Mesenchymal stem cell (in vitro differentiated cells and primary cell): ENCODE measurements around the gene ZFP69B.

Experiments used
- DNase-seq: peaks from one replicate; pipeline ENCODE4 v3.0.0-alpha.2; 2013
- H2AFZ ChIP-seq: one replicate; pipeline ENCODE4 v1.6.1; 2013; ENCODE audit warnings: low read depth, mild to moderate bottlenecking, control low read depth, inconsistent platforms, low read length, moderate library complexity
- H2AK5ac ChIP-seq: 2 replicates; pipeline ENCODE4 v1.6.1; 2013; ENCODE audit warnings: low read length, moderate library complexity, mild to moderate bottlenecking, inconsistent platforms; ENCODE audit not compliant: severe bottlenecking
- H2BK120ac ChIP-seq: one replicate; pipeline ENCODE4 v1.6.1; 2013; ENCODE audit warnings: low read depth, mild to moderate bottlenecking, inconsistent platforms, low read length, moderate library complexity
- H2BK12ac ChIP-seq, 2 experiments: one replicate each; pipeline ENCODE4 v1.6.1; 2013; ENCODE audit warnings: inconsistent platforms in 2 of 2, low read length in 2 of 2, mild to moderate bottlenecking in 2 of 2, moderate library complexity in 2 of 2, control low read depth in 1 of 2
- H2BK15ac ChIP-seq: one replicate; pipeline ENCODE4 v1.6.1; 2013; ENCODE audit warnings: mild to moderate bottlenecking, low read depth, inconsistent platforms; ENCODE audit not compliant: poor library complexity, severe bottlenecking
- H2BK5ac ChIP-seq: 2 replicates; pipeline ENCODE4 v1.6.1; 2013; ENCODE audit warnings: low read depth, mild to moderate bottlenecking, low read length, control low read depth, inconsistent platforms; ENCODE audit not compliant: poor library complexity, severe bottlenecking
- H3K14ac ChIP-seq, 2 experiments: one replicate each; pipeline ENCODE4 v1.6.1; 2013; ENCODE audit warnings: inconsistent platforms in 2 of 2, low read length in 2 of 2, control low read depth in 1 of 2, mild to moderate bottlenecking in 1 of 2, moderate library complexity in 1 of 2
- H3K18ac ChIP-seq, 2 experiments: one replicate each; pipeline ENCODE4 v1.6.1; 2013; ENCODE audit warnings: inconsistent platforms in 2 of 2, low read length in 2 of 2, control low read depth in 1 of 2, low read depth in 1 of 2, mild to moderate bottlenecking in 1 of 2
- H3K23ac ChIP-seq, 2 experiments: one replicate each; pipeline ENCODE4 v1.6.1; 2013; ENCODE audit warnings: inconsistent platforms in 2 of 2, low read length in 2 of 2, mild to moderate bottlenecking in 2 of 2, moderate library complexity in 2 of 2, control low read depth in 1 of 2
- H3K27ac ChIP-seq: 2 replicates; pipeline ENCODE4 v1.5.1; 2013; ENCODE audit warnings: mild to moderate bottlenecking, moderate library complexity, low read length, control low read depth, inconsistent platforms; ENCODE audit not compliant: poor library complexity, severe bottlenecking
- H3K27me3 ChIP-seq, 2 experiments: 2 replicates each; pipeline versions ENCODE4 v1.6.1 to v1.7.0; 2013; ENCODE audit warnings: low read length in 2 of 2, mild to moderate bottlenecking in 2 of 2, moderate library complexity in 2 of 2, control low read depth in 1 of 2, inconsistent platforms in 1 of 2; ENCODE audit not compliant: control insufficient read depth in 1 of 2, insufficient read depth in 1 of 2
- H3K36me3 ChIP-seq, 2 experiments: 2 replicates each; pipeline versions ENCODE4 v1.6.1 to v1.7.0; 2013; ENCODE audit warnings: low read length in 2 of 2, control low read depth in 1 of 2, inconsistent platforms in 1 of 2, low read depth in 1 of 2, mild to moderate bottlenecking in 1 of 2; ENCODE audit not compliant: insufficient read depth in 2 of 2, control insufficient read depth in 1 of 2
- H3K4ac ChIP-seq, 2 experiments: one replicate each; pipeline ENCODE4 v1.6.1; 2013; ENCODE audit warnings: inconsistent platforms in 2 of 2, low read length in 2 of 2, mild to moderate bottlenecking in 2 of 2, moderate library complexity in 2 of 2, control low read depth in 1 of 2, low read depth in 1 of 2
- H3K4me1 ChIP-seq: 2 replicates; pipeline ENCODE4 v1.6.1; 2013; ENCODE audit warnings: low read depth, low read length, control low read depth; ENCODE audit not compliant: control insufficient read depth, insufficient read depth
- H3K4me2 ChIP-seq: 2 replicates; pipeline ENCODE4 v1.6.1; 2013; ENCODE audit warnings: low read length, mild to moderate bottlenecking, inconsistent platforms; ENCODE audit not compliant: poor library complexity, severe bottlenecking
- H3K4me3 ChIP-seq, 2 experiments: 2 replicates each; pipeline versions ENCODE4 v1.5.1 to v1.7.0; 2013; ENCODE audit warnings: low read length in 2 of 2, mild to moderate bottlenecking in 2 of 2, control low read depth in 1 of 2, low read depth in 1 of 2; ENCODE audit not compliant: insufficient read depth in 1 of 2
- H3K79me1 ChIP-seq: replicated peaks from 2 replicates; pipeline ENCODE4 v1.6.1; 2013; ENCODE audit warnings: mild to moderate bottlenecking, control low read depth, low read length, inconsistent platforms; ENCODE audit not compliant: poor library complexity, severe bottlenecking
- H3K9ac ChIP-seq: 2 replicates; pipeline ENCODE4 v1.7.0; 2013; ENCODE audit warnings: mild to moderate bottlenecking, low read length, moderate library complexity
- H3K9me3 ChIP-seq: 2 replicates; pipeline ENCODE4 v1.7.0; 2013; ENCODE audit warnings: mild to moderate bottlenecking, low read length; ENCODE audit not compliant: control insufficient read depth
- H4K8ac ChIP-seq: one replicate; pipeline ENCODE4 v1.6.1; 2013; ENCODE audit warnings: inconsistent platforms, mild to moderate bottlenecking, low read length, moderate library complexity
- H4K91ac ChIP-seq: one replicate; pipeline ENCODE4 v1.6.1; 2013; ENCODE audit warnings: mild to moderate bottlenecking, low read length, inconsistent platforms
- WGBS: methylation state at CpG from one replicate; pipeline ENCODE4 v1.1.7; 2013; ENCODE audit warnings: mixed read lengths; 5-methylcytosine and 5-hydroxymethylcytosine counted together

ZFP69B gene

DNA sequence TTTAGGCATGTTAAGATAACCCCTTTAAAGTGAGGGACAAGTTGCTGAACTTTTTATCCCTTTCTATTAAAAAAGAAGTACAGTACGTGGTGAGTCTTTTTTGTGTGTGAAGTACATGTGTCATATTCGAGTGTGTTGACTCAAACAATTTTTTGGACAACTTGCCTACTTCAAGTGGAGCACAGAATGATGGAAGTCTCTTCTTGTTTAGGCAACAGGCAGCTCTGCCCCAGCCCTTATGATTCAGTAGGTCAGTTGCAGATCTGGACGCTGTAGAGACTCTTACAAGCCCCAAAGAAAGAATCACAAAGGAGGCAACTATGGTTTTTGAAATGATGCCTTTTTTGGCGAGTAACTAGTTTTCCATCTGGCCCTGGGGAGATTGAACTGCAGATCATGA, 14.4 kb upstream of the ZFP69B start:
- 93% methylated on average over 4 of the region's 4 CpGs for WGBS

DNA sequence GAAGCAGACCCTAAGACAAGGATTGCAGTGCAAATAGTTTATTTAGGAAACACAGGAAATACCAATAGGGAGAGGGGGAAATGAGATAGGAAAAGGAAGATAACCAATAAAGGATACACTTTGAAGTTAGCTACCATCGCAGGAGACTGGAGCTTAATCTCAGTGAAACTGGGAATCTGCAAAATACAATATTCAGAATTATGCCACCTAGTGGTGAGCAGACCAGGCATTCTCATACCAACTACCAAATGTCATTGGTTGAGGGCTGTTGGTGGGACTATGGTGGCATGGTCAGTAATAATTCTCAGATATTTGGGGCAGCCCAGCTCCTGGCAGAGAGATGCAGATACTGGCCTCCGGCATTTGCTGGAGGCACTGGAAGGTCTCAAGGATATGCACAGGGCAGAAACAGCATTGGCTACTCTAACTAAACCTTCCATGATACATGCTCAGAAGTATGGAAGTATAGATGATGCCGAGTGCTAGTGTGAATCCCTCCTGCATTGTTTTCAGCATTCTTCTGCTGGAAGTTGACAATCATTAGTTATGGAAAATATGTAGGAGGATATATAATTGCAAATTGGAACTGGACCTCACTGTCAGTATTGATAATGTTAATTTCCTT, 11.8 kb upstream of the ZFP69B start:
- 80% methylated on average over 3 of the region's 3 CpGs for WGBS
- Histone ChIP-seq H3K9ac (no peak overlapping the region), H3K4me2 (no peak overlapping the region), H2BK12ac (no peak overlapping the region), H2AFZ (no peak overlapping the region), H3K18ac (no peak overlapping the region), H4K8ac (no peak overlapping the region), H3K36me3 (no peaks in the 10 kb centered on the region), H3K4ac (no peak overlapping the region), H3K14ac (no peak overlapping the region), H3K4me1 (no peaks in the 10 kb centered on the region), H4K91ac (no peak overlapping the region), H2BK15ac (no peak overlapping the region), H3K79me1 (no peaks in the 10 kb centered on the region), H3K27ac (no peak overlapping the region), H3K23ac (no peak overlapping the region), H2AK5ac (no peak overlapping the region), H2BK120ac (no peak overlapping the region), H3K4me3 (no peak overlapping the region), H3K27me3 (no peaks in the 10 kb centered on the region), H3K9me3 (no peaks in the 10 kb centered on the region), H2BK5ac (no peak overlapping the region)
- DNase-seq: peak; percentile 26

More for the DNA sequence above, 14.4 kb upstream of the ZFP69B start:
- no peak overlapping the region for H3K23ac ChIP-seq
- H4K8ac ChIP-seq: no peak overlapping the region
- no peak for DNase-seq
- H3K27ac ChIP-seq: no peak overlapping the region
- H3K4ac ChIP-seq: no peak overlapping the region
- no peak overlapping the region for H3K4me2 ChIP-seq
- H3K4me3 ChIP-seq: peak overlapping the region in 1 of 2 experiments; percentile 9
- H2BK15ac ChIP-seq: no peak overlapping the region
- peaks cover 4% of the 10 kb centered on the region for H3K9me3 ChIP-seq
- no peak overlapping the region for H2BK12ac ChIP-seq
- no peak overlapping the region for H4K91ac ChIP-seq
- peak overlapping the region; percentile 49 for H3K9ac ChIP-seq
- no peak overlapping the region for H3K14ac ChIP-seq
- H2AK5ac ChIP-seq: no peak overlapping the region
- H2AFZ ChIP-seq: no peak overlapping the region
- H3K18ac ChIP-seq: no peak overlapping the region
- no peaks in the 10 kb centered on the region for H3K4me1 ChIP-seq
- H3K27me3 ChIP-seq: no peaks in the 10 kb centered on the region
- H3K79me1 ChIP-seq: no peaks in the 10 kb centered on the region
- no peak overlapping the region for H2BK5ac ChIP-seq
- no peaks in the 10 kb centered on the region for H3K36me3 ChIP-seq
- H2BK120ac ChIP-seq: no peak overlapping the region

DNA sequence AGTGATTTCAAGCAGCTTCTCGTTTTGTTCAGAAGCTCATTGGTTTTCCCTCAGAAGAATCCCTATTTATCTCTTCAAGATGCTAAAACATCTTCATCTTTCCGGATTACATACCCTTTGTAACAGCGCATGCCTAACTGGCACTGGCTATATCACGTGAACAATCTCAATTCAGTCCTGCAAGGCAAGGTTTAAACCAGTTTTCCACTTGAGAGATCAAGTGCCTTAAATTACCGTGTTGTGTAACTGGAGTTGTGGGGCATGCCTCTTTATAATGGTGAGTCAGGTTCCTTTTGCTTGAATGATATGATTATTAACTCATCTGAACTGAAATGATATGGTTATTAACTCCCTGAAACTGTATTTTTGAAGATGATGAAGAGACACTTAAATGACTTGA, 11.0 kb upstream of the ZFP69B start:
- H3K36me3 ChIP-seq: no peaks in the 10 kb centered on the region
- H3K4me2 ChIP-seq: no peak overlapping the region
- no peaks in the 10 kb centered on the region for H3K79me1 ChIP-seq
- H3K18ac ChIP-seq: no peak overlapping the region
- no peak overlapping the region for H2BK5ac ChIP-seq
- no peaks in the 10 kb centered on the region for H3K4me1 ChIP-seq
- no peak overlapping the region for H3K4ac ChIP-seq
- H3K9me3 ChIP-seq: peaks cover 4% of the 10 kb centered on the region
- H2AFZ ChIP-seq: no peak overlapping the region
- H3K4me3 ChIP-seq: no peak overlapping the region
- H3K23ac ChIP-seq: no peak overlapping the region
- no peak overlapping the region for H4K8ac ChIP-seq
- no peak overlapping the region for H3K9ac ChIP-seq
- no peaks in the 10 kb centered on the region for H3K27me3 ChIP-seq
- no peak overlapping the region for H2BK15ac ChIP-seq
- H2AK5ac ChIP-seq: no peak overlapping the region
- H4K91ac ChIP-seq: no peak overlapping the region
- no peak for DNase-seq
- no peak overlapping the region for H2BK120ac ChIP-seq
- no peak overlapping the region for H3K14ac ChIP-seq
- H3K27ac ChIP-seq: no peak overlapping the region
- no peak overlapping the region for H2BK12ac ChIP-seq
- 80% methylated on average over 5 of the region's 5 CpGs for WGBS

DNA sequence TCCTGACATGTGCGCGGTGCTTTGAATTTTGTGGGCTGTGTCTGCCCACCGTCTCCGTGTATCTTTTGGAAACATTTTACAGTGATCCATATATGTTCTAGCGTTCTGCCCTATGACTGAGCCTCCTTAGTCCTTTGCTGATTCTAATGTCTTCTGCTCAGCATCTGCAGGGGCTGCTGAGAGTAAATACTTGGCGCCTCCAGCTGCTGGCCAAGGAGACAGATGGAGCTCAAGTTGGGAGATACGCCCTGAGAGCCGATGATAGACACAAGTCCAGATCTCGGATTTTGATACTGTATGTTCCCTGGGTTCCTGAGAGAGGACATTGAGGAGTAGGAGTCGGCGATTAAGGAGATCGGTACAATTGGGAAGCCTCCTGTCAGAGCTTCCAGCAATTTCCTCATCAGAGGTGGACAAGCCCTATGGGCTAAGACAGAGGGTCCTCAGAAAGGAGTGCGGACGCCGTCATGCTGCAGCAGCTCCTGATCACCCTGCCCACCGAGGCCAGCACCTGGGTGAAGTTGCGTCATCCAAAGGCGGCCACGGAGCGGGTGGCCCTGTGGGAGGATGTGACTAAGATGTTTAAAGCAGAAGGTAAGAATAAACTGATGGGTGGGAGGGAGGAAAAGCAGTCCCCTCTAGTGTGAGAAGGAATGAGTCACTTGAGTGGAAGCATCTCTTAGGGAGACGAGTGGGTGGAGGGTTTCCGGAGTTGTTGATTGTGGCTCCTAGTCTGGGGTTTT, 390 bp downstream of the ZFP69B start:
- Histone ChIP-seq H2BK15ac (no peak overlapping the region), H3K4me1 (peaks cover 3% of the 10 kb centered on the region), H3K9ac (peak overlapping the region; percentile 94), H2BK12ac (no peak overlapping the region), H3K23ac (no peak overlapping the region), H3K4ac (peak overlapping the region in 1 of 2 experiments; percentile 51), H3K36me3 (peaks cover 3 to 11% of the 10 kb centered on the region in 2 experiments), H3K27ac (peak overlapping the region; percentile 75), H3K4me3 (peak overlapping the region; percentile 77 to 91), H4K8ac (no peak overlapping the region), H2BK120ac (no peak overlapping the region), H2AFZ (peak overlapping the region; percentile 20), H3K18ac (peak overlapping the region in 1 of 2 experiments; percentile 31), H2BK5ac (peak overlapping the region; percentile 10), H4K91ac (no peak overlapping the region), H2AK5ac (no peak overlapping the region), H3K27me3 (no peaks in the 10 kb centered on the region), H3K4me2 (peak overlapping the region; percentile 70), H3K79me1 (peaks cover 4% of the 10 kb centered on the region), H3K9me3 (peaks cover 41% of the 10 kb centered on the region), H3K14ac (no peak overlapping the region)
- 11% methylated on average over 21 of the region's 22 CpGs for WGBS
- peak; percentile 82 for DNase-seq
